HG03097 (cell line): ENCODE measurements around the gene PDAP1.
"Not testable (repeated sequence)": the region's sequence is repeated elsewhere in the genome, so short reads cannot be mapped to it uniquely, and the experiment has no call there.

Source experiments
- ATAC-seq: cut with Tn5 transposase; IDR thresholded peaks from one replicate; pipeline ENCODE4 v1.9.1; 2021; ENCODE audit not compliant: unreplicated experiment, low FRiP score

Gene PDAP1

GRCh38 chr7:99380032-99380822 lies 28.2 kb downstream of the PDAP1 start:
- ATAC-seq, result peak; percentile 27

- ATAC-seq, result not testable (repeated sequence)
Measured at GRCh38 chr7:99379693-99380031, 28.7 kb downstream of the PDAP1 start.

- ATAC-seq, result no peak
Measured at GRCh38 chr7:99379043-99379577, 29.3 kb downstream of the PDAP1 start.

- no peak for ATAC-seq
Measured at GRCh38 chr7:99375070-99375807, 33.2 kb downstream of the PDAP1 start.

GRCh38 chr7:99374111-99375064 lies 34.0 kb downstream of the PDAP1 start, which contains the start of gene ARPC1B:
Gene ARPC1B, plus strand, starts transcription at chr7:99374730. Its CDS starts 10,985 bp downstream, at chr7:99385715.
- ATAC-seq, result peak; percentile 45

GRCh38 chr7:99373091-99374066 lies 35.0 kb downstream of the PDAP1 start:
- no peak for ATAC-seq

GRCh38 chr7:99372275-99373090 lies 35.9 kb downstream of the PDAP1 start:
- no peak for ATAC-seq

- ATAC-seq, result no peak
Measured at GRCh38 chr7:99371376-99371920, 36.9 kb downstream of the PDAP1 start.

- ATAC-seq, result no peak
Measured at GRCh38 chr7:99369767-99370391, 38.5 kb downstream of the PDAP1 start.

- no peak for ATAC-seq
Measured at GRCh38 chr7:99368750-99369389, 39.5 kb downstream of the PDAP1 start.

- no peak for ATAC-seq
Measured at GRCh38 chr7:99366646-99367045, 41.8 kb downstream of the PDAP1 start.

- no peak for ATAC-seq
Measured at GRCh38 chr7:99365318-99366141, 42.9 kb downstream of the PDAP1 start.

GRCh38 chr7:99363286-99363685 lies 45.1 kb downstream of the PDAP1 start:
- ATAC-seq, result no peak

GRCh38 chr7:99362801-99363200 lies 45.6 kb downstream of the PDAP1 start:
- ATAC-seq, result no peak

GRCh38 chr7:99359465-99360154 lies 48.8 kb downstream of the PDAP1 start:
- no peak for ATAC-seq

- ATAC-seq, result not testable (repeated sequence)
Measured at GRCh38 chr7:99358521-99358920, 49.9 kb downstream of the PDAP1 start.
